K562 (cell line): ENCODE measurements around the gene RDH5. TPM values are rescaled to one million over a fixed set of nuclear protein-coding genes. Genes with fewer than 3 reads are reported as not detected.

Experiments
- ATAC-seq: fragments of 200-7000 bp; cut with Tn5 transposase; 3 replicates; pipeline ENCODE4 v1.9.1; 2020; ENCODE audit warnings: moderate library complexity
- BruUV-seq: library from RNA; stranded (reverse); fragments of 400-500 nt; replicated peaks from 2 replicates; lab custom pipeline; 2021; lab: Mats Ljungman, UMichigan
- CTCF ChIA-PET: fragments of 300-600 bp; formaldehyde crosslinking; extraction: SDS; loops from one replicate; lab custom pipeline; 2021; ENCODE audit warnings: low intra/inter-chr PET ratio; lab: Yijun Ruan, JAX
- POLR2A ChIA-PET: fragments of 300-600, 350-650 bp; sonication (Branson Sonifier 250); formaldehyde crosslinking; extraction: SDS; loops from one replicate; lab custom pipeline; 2021; ENCODE audit warnings: antibody characterized with exemption, inconsistent platforms; lab: Yijun Ruan, JAX
- DNase-seq, 4 experiments: peaks; one replicate each; pipeline versions ENCODE4 v3.0.0 to v3.0.0-alpha.2; 2011 to 2018; ENCODE audit warnings: low spot score in 3 of 4, mixed read lengths in 3 of 4; ENCODE audit errors: extremely low read depth in 1 of 4
- FAIRE-seq: peaks from 2 replicates; lab custom pipeline; 2011; peaks lifted over from hg19 to GRCh38; lab: Jason Lieb, UNC
- H2AFZ ChIP-seq: 2 replicates; pipeline ENCODE4 v1.6.0; 2011; ENCODE audit warnings: low read depth, low read length, control low read depth, inconsistent platforms
- H3K27ac ChIP-seq: fragments of 200-600 bp; 3 replicates; pipeline ENCODE4 v1.8.0; 2011; ENCODE audit warnings: low read depth, mild to moderate bottlenecking, control low read depth, inconsistent platforms, low read length, moderate library complexity, mixed read lengths; ENCODE audit errors: extremely low read depth
- H3K27me3 ChIP-seq, 2 experiments: fragments of 300-600 bp in 1 of 2; 2 replicates in 1 of 2; 3 replicates in 1 of 2; pipeline versions ENCODE4 v1.6.0 to v1.8.0; 2011; ENCODE audit warnings: inconsistent platforms in 2 of 2, low read length in 2 of 2, mild to moderate bottlenecking in 1 of 2, mixed read lengths in 1 of 2, moderate library complexity in 1 of 2; ENCODE audit not compliant: control insufficient read depth in 2 of 2, insufficient read depth in 2 of 2
- H3K36me3 ChIP-seq: fragments of 300-600 bp; 3 replicates; pipeline ENCODE4 v1.8.0; 2011; ENCODE audit warnings: mild to moderate bottlenecking, low read length, inconsistent platforms; ENCODE audit not compliant: control insufficient read depth, insufficient read depth
- H3K4me1 ChIP-seq, 2 experiments: fragments of 200-600 bp in 1 of 2; replicated peaks in 1 of 2; 2 replicates in 1 of 2; 3 replicates in 1 of 2; pipeline versions ENCODE4 v1.5.1 to v1.8.0; 2011; ENCODE audit warnings: inconsistent platforms in 2 of 2, low read length in 2 of 2, mild to moderate bottlenecking in 1 of 2, mixed read lengths in 1 of 2, moderate library complexity in 1 of 2; ENCODE audit not compliant: control insufficient read depth in 2 of 2, insufficient read depth in 2 of 2
- H3K4me2 ChIP-seq: 2 replicates; pipeline ENCODE4 v1.6.1; 2011; ENCODE audit warnings: low read length, control low read depth, inconsistent platforms, mixed read lengths; ENCODE audit not compliant: insufficient read depth
- H3K4me3 ChIP-seq: fragments of 200-600 bp; sonication (generic), shearing (Covaris generic); 2 replicates; pipeline ENCODE4 v1.5.1; 2016; ENCODE audit warnings: control low read depth, inconsistent platforms
- H3K79me2 ChIP-seq: fragments of 200-600 bp; 3 replicates; pipeline ENCODE4 v1.8.0; 2011; ENCODE audit warnings: low read length, inconsistent platforms; ENCODE audit not compliant: control insufficient read depth, insufficient read depth
- H3K9ac ChIP-seq, 2 experiments: 2 replicates each; pipeline versions ENCODE4 v1.6.0 to v1.6.1; 2011; ENCODE audit warnings: low read depth in 2 of 2, low read length in 2 of 2, control low read depth in 1 of 2, inconsistent platforms in 1 of 2, mild to moderate bottlenecking in 1 of 2, mixed read lengths in 1 of 2; ENCODE audit not compliant: insufficient read depth in 1 of 2
- H3K9me1 ChIP-seq: one replicate; pipeline ENCODE4 v1.6.0; 2011; ENCODE audit warnings: inconsistent platforms, mild to moderate bottlenecking, low read length, moderate library complexity; ENCODE audit not compliant: control insufficient read depth, insufficient read depth
- H3K9me3 ChIP-seq: replicated peaks from 2 replicates; pipeline ENCODE4 v1.5.1; 2011; ENCODE audit warnings: low read depth, low read length, inconsistent platforms; ENCODE audit not compliant: control insufficient read depth, insufficient read depth
- H4K20me1 ChIP-seq: replicated peaks from 2 replicates; pipeline ENCODE4 v1.6.1; 2011; ENCODE audit warnings: low read length, inconsistent platforms, mixed read lengths; ENCODE audit not compliant: control insufficient read depth, insufficient read depth
- CREBBP ChIP-seq: IDR thresholded peaks from one replicate; pipeline ENCODE4 v1.6.1; 2012; ENCODE audit warnings: low read depth, mild to moderate bottlenecking, control low read depth, inconsistent platforms, low read length
- HDAC1 ChIP-seq, 2 experiments: fragments of 450-650 bp; IDR thresholded peaks; 2 replicates each; pipeline ENCODE4 v1.6.1; 2016 to 2017; ENCODE audit warnings: inconsistent platforms in 1 of 2, mild to moderate bottlenecking in 1 of 2, moderate library complexity in 1 of 2
- MED1 ChIP-seq: sonication (generic); formaldehyde crosslinking; IDR thresholded peaks from 2 replicates; pipeline ENCODE4 v1.8.1; 2023; ENCODE audit warnings: missing genetic modification reagents, borderline replicate concordance
- PHF20 ChIP-seq: fragments of 450-650 bp; IDR thresholded peaks from 2 replicates; pipeline ENCODE4 v1.6.1; 2018; ENCODE audit not compliant: partially characterized antibody
- PHF8 ChIP-seq: fragments of 200-600 bp; sonication (generic); IDR thresholded peaks from 2 replicates; pipeline ENCODE4 v1.6.1; 2012; ENCODE audit warnings: mixed run types, mild to moderate bottlenecking, inconsistent platforms, low read length, moderate library complexity, borderline replicate concordance
- RBM15 ChIP-seq: fragments of 200-400 bp; formaldehyde crosslinking; IDR thresholded peaks from 2 replicates; pipeline ENCODE4 v1.6.1; 2018; ENCODE audit warnings: mild to moderate bottlenecking, low read length, moderate library complexity; ENCODE audit not compliant: insufficient read depth
- SNRNP70 ChIP-seq: fragments of 200-400 bp; formaldehyde crosslinking; optimal IDR thresholded peaks from 2 replicates; pipeline ENCODE3; 2017; ENCODE audit warnings: low read depth, low read length
- ZNF263 ChIP-seq: sonication (generic); formaldehyde crosslinking; IDR thresholded peaks from 2 replicates; pipeline ENCODE4 v1.8.0; 2022; ENCODE audit warnings: mild to moderate bottlenecking, missing genetic modification reagents, borderline replicate concordance
- WGBS: fragments of 100-300 bp; shearing (Covaris generic); methylation state at CpG from one replicate; pipeline ENCODE4 v1.1.6; 2016; ENCODE audit warnings: low coverage, mixed read lengths; ENCODE audit not compliant: insufficient coverage; ENCODE audit errors: missing lambda C conversion rate; 5-methylcytosine and 5-hydroxymethylcytosine counted together
- in situ Hi-C: fragments of 300-500 bp; cut with MboI; formaldehyde crosslinking; loops from 4 replicates; pipeline ENCODE4 v1.15.0; 2018; ENCODE audit warnings: inconsistent platforms, mixed read lengths
- intact Hi-C: fragments of 100-400 bp; cut with micrococcal nuclease; formaldehyde crosslinking; loops from 2 replicates; pipeline ENCODE4 v1.14.2; 2022
- polyA plus RNA-seq, 8 experiments: library from polyadenylated mRNA; depleted of rRNA in 4 of 8; stranded (reverse) in 5 of 8; unstranded in 3 of 8; fragments of >200 nt; fragmentation: Nextera tagmentation in 2 of 8; fragmentation: Illumina TruSeq in 1 of 8; extraction: Ambion mirVana in 2 of 8; extraction: Trizol in 1 of 8; gene quantifications; 2 replicates each; pipeline versions ENCODE4 v1.2.1 to v1.2.3, GENCODE V29; 2011 to 2014; ENCODE audit warnings: inconsistent platforms in 1 of 8, missing spikeins in 1 of 8
- total RNA-seq, 7 experiments: library from RNA; depleted of rRNA in 6 of 7; stranded (reverse); fragments of >200 nt in 6 of 7; fragmentation: Illumina TruSeq in 2 of 7; extraction: Trizol in 2 of 7; gene quantifications; 2 replicates each; pipeline versions ENCODE4 v1.2.1 to v1.2.3, GENCODE V29; 2011 to 2021; ENCODE audit warnings: low replicate concordance in 1 of 7
- TF ChIP-seq, protein P1 (sequence below): fragments of 250-450 bp; sonication (Bioruptor Pico); IDR thresholded peaks from 2 replicates; pipeline ENCODE4 v1.4.0; 2020
- TF ChIP-seq, protein P2 (sequence below), 2 experiments: fragments of 450-650 bp in 1 of 2; sonication (generic) in 1 of 2; formaldehyde crosslinking; conservative IDR thresholded peaks; 2 replicates each; pipeline versions ENCODE4 v1.4.0 to v1.8.1; 2020 to 2022; ENCODE audit warnings: mild to moderate bottlenecking in 1 of 2, missing genetic modification reagents in 1 of 2

RDH5 gene
- total and polyA plus RNA-seq, 9 of the 15 experiments (the other 6 are each of a cell fraction or from before 2014, with no cell fraction given): 0.28 to 2.0 (median 1.1) TPM; not detected in 1

DNA sequence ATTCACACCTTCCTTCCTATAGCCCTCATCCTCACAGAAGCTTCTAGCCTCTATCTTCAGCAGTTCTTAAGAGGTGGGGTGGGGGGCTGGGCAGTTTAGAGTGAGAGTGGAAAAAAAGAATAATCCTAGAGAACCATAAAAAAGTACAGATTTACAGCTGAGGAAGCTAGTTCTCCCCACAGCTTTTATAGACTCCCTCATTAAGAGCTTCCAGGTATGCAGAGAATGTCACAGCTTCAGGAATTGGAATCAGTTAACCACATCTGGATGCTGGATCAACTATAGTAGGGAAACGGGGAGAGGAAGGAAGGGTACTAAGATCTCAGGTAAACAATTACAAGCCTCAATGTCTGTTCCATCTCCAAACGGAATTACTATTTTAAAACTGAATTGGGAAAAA lies 35.1 kb downstream of the RDH5 start:
- Histone ChIP-seq H3K9me3 (no peaks in the 10 kb centered on the region; the same call in 1 of the 2 replicates), H3K9ac (no peak overlapping the region), H3K79me2 (no peaks in the 10 kb centered on the region), H3K4me2 (no peak overlapping the region), H4K20me1 (no peaks in the 10 kb centered on the region), H3K4me3 (no peak overlapping the region), H3K36me3 (peaks cover 98% of the 10 kb centered on the region), H3K4me1 (no peaks in the 10 kb centered on the region), H3K27me3 (no peaks in the 10 kb centered on the region), H3K9me1 (no peaks in the 10 kb centered on the region), H3K27ac (no peak overlapping the region), H2AFZ (no peak overlapping the region)
- POLR2A ChIA-PET: interaction anchor here (0.6 to 6.9 kb wide), 2 partner anchors 12 to 53 kb away, joined by 3 to 44 read pairs; partner anchors contain the start of gene GDF11
- intact Hi-C loops (no loop called here), in situ Hi-C loops (no loop called here)
- CTCF ChIA-PET: no interaction called here
- DNase-seq (no peak), ATAC-seq (no peak), FAIRE-seq (no peak)
- WGBS: 51% methylated on average over 2 of the region's 2 CpGs
- TF ChIP-seq CREBBP (no peak), PHF20 (no peak), ZNF263 (CRISPR knock-in tag) (no peak), PHF8 (no peak), SNRNP70 (no peak), RBM15 (no peak), HDAC1 (IDR thresholded peaks at IDR 0.05) (no peak), MED1 (no peak)
- TF ChIP-seq, protein P1, sequence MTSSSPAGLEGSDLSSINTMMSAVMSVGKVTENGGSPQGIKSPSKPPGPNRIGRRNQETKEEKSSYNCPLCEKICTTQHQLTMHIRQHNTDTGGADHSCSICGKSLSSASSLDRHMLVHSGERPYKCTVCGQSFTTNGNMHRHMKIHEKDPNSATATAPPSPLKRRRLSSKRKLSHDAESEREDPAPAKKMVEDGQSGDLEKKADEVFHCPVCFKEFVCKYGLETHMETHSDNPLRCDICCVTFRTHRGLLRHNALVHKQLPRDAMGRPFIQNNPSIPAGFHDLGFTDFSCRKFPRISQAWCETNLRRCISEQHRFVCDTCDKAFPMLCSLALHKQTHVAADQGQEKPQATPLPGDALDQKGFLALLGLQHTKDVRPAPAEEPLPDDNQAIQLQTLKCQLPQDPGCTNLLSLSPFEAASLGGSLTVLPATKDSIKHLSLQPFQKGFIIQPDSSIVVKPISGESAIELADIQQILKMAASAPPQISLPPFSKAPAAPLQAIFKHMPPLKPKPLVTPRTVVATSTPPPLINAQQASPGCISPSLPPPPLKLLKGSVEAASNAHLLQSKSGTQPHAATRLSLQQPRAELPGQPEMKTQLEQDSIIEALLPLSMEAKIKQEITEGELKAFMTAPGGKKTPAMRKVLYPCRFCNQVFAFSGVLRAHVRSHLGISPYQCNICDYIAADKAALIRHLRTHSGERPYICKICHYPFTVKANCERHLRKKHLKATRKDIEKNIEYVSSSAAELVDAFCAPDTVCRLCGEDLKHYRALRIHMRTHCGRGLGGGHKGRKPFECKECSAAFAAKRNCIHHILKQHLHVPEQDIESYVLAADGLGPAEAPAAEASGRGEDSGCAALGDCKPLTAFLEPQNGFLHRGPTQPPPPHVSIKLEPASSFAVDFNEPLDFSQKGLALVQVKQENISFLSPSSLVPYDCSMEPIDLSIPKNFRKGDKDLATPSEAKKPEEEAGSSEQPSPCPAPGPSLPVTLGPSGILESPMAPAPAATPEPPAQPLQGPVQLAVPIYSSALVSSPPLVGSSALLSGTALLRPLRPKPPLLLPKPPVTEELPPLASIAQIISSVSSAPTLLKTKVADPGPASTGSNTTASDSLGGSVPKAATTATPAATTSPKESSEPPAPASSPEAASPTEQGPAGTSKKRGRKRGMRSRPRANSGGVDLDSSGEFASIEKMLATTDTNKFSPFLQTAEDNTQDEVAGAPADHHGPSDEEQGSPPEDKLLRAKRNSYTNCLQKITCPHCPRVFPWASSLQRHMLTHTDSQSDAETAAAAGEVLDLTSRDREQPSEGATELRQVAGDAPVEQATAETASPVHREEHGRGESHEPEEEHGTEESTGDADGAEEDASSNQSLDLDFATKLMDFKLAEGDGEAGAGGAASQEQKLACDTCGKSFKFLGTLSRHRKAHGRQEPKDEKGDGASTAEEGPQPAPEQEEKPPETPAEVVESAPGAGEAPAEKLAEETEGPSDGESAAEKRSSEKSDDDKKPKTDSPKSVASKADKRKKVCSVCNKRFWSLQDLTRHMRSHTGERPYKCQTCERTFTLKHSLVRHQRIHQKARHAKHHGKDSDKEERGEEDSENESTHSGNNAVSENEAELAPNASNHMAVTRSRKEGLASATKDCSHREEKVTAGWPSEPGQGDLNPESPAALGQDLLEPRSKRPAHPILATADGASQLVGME (CRISPR knock-in tag): no peak
- TF ChIP-seq, protein P2, sequence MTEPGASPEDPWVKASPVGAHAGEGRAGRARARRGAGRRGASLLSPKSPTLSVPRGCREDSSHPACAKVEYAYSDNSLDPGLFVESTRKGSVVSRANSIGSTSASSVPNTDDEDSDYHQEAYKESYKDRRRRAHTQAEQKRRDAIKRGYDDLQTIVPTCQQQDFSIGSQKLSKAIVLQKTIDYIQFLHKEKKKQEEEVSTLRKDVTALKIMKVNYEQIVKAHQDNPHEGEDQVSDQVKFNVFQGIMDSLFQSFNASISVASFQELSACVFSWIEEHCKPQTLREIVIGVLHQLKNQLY (CRISPR knock-in tag; conservative IDR thresholded peaks at IDR 0.05): no peak
- BruUV-seq: no TSS peak
